ENCODE results near the gene MAN1A2.

Gene MAN1A2

GRCh38 chr1:117534995-117535467 lies 167.8 kb downstream of the MAN1A2 start:
- no peaks in the 10 kb centered on the region for H3K9me3 ChIP-seq (ENCODE audit: insufficient read depth, low read length, severe bottlenecking)
- H4K20me1 ChIP-seq (ENCODE audit: insufficient read depth, low read length), result no peaks in the 10 kb centered on the region
- H3K27me3 ChIP-seq (ENCODE audit: insufficient read depth, low read length, poor library complexity), result no peaks in the 10 kb centered on the region
- no peaks in the 10 kb centered on the region for H3K79me2 ChIP-seq (ENCODE audit: insufficient read depth, low read length)
- no peak overlapping the region for H3K4me3 ChIP-seq (ENCODE audit: low read depth in 1 of 2, low read length in 2 of 2)
- no peak overlapping the region for H3K4me2 ChIP-seq (ENCODE audit: insufficient read depth, low read length)
- peak; percentile 57 for DNase-seq
- ATAC-seq (ENCODE audit: insufficient read depth, low read depth), result peak; percentile 94
- H3K9ac ChIP-seq (ENCODE audit: low read depth, low read length), result no peak overlapping the region
- H2AFZ ChIP-seq (ENCODE audit: low read depth, low read length), result no peak overlapping the region
- TF ChIP-seq EZH2 (IDR thresholded peaks at IDR 0.05; ENCODE audit: borderline replicate concordance, low read depth, low read length, severe bottlenecking) (no peak), CTCF (IDR thresholded peaks at IDR 0.05; ENCODE audit: borderline replicate concordance, extremely low read depth, low read length, poor library complexity, severe bottlenecking) (peak; percentile 82)
- H3K36me3 ChIP-seq (ENCODE audit: insufficient read depth, low read length), result no peaks in the 10 kb centered on the region
- no peak overlapping the region for H3K27ac ChIP-seq (ENCODE audit: low read length)
- H3K4me1 ChIP-seq (ENCODE audit: insufficient read depth, low read length), result no peaks in the 10 kb centered on the region

- Histone ChIP-seq H2AFZ (ENCODE audit: low read depth, low read length) (no peak overlapping the region), H3K27me3 (ENCODE audit: insufficient read depth, low read length, poor library complexity) (no peaks in the 10 kb centered on the region), H3K27ac (ENCODE audit: low read length) (no peak overlapping the region), H3K4me1 (ENCODE audit: insufficient read depth, low read length) (peaks cover 2% of the 10 kb centered on the region; the same call in 1 of the 2 replicates), H3K4me3 (ENCODE audit: low read depth in 1 of 2, low read length in 2 of 2) (no peak overlapping the region), H3K79me2 (ENCODE audit: insufficient read depth, low read length) (no peaks in the 10 kb centered on the region), H3K4me2 (ENCODE audit: insufficient read depth, low read length) (no peak overlapping the region), H3K9ac (ENCODE audit: low read depth, low read length) (no peak overlapping the region), H3K36me3 (ENCODE audit: insufficient read depth, low read length) (no peaks in the 10 kb centered on the region), H3K9me3 (ENCODE audit: insufficient read depth, low read length, severe bottlenecking) (no peaks in the 10 kb centered on the region), H4K20me1 (ENCODE audit: insufficient read depth, low read length) (no peaks in the 10 kb centered on the region)
- no peak for DNase-seq
- no peak for ATAC-seq (ENCODE audit: insufficient read depth, low read depth)
- no peak for TF ChIP-seq CTCF (IDR thresholded peaks at IDR 0.05; ENCODE audit: borderline replicate concordance, extremely low read depth, low read length, poor library complexity, severe bottlenecking)
- no peak for TF ChIP-seq EZH2 (IDR thresholded peaks at IDR 0.05; ENCODE audit: borderline replicate concordance, low read depth, low read length, severe bottlenecking)
These were observed 168.6 kb downstream of the MAN1A2 start for GRCh38 chr1:117535821-117536220.

- Histone ChIP-seq H3K4me3 (ENCODE audit: low read depth in 1 of 2, low read length in 2 of 2) (no peak overlapping the region), H3K27me3 (ENCODE audit: insufficient read depth, low read length, poor library complexity) (no peaks in the 10 kb centered on the region), H3K27ac (ENCODE audit: low read length) (no peak overlapping the region), H3K36me3 (ENCODE audit: insufficient read depth, low read length) (no peaks in the 10 kb centered on the region), H3K9ac (ENCODE audit: low read depth, low read length) (no peak overlapping the region), H3K9me3 (ENCODE audit: insufficient read depth, low read length, severe bottlenecking) (no peaks in the 10 kb centered on the region), H3K4me2 (ENCODE audit: insufficient read depth, low read length) (no peak overlapping the region), H3K4me1 (ENCODE audit: insufficient read depth, low read length) (peaks cover 11% of the 10 kb centered on the region), H4K20me1 (ENCODE audit: insufficient read depth, low read length) (no peaks in the 10 kb centered on the region), H2AFZ (ENCODE audit: low read depth, low read length) (no peak overlapping the region), H3K79me2 (ENCODE audit: insufficient read depth, low read length) (no peaks in the 10 kb centered on the region)
- TF ChIP-seq EZH2 (IDR thresholded peaks at IDR 0.05; ENCODE audit: borderline replicate concordance, low read depth, low read length, severe bottlenecking) (no peak), CTCF (IDR thresholded peaks at IDR 0.05; ENCODE audit: borderline replicate concordance, extremely low read depth, low read length, poor library complexity, severe bottlenecking) (no peak)
- ATAC-seq (ENCODE audit: insufficient read depth, low read depth) (no peak), DNase-seq (no peak)
These were observed 170.2 kb downstream of the MAN1A2 start for GRCh38 chr1:117537291-117537920.

All from DND-41 (cell line).